Measurements from ENCODE around the gene DIO1. TPM values are rescaled to one million over a fixed set of nuclear protein-coding genes. Genes with fewer than 3 reads are reported as not detected.

The DIO1 gene
- total RNA-seq, 1 donor from 2014 or later: not detected

DNA sequence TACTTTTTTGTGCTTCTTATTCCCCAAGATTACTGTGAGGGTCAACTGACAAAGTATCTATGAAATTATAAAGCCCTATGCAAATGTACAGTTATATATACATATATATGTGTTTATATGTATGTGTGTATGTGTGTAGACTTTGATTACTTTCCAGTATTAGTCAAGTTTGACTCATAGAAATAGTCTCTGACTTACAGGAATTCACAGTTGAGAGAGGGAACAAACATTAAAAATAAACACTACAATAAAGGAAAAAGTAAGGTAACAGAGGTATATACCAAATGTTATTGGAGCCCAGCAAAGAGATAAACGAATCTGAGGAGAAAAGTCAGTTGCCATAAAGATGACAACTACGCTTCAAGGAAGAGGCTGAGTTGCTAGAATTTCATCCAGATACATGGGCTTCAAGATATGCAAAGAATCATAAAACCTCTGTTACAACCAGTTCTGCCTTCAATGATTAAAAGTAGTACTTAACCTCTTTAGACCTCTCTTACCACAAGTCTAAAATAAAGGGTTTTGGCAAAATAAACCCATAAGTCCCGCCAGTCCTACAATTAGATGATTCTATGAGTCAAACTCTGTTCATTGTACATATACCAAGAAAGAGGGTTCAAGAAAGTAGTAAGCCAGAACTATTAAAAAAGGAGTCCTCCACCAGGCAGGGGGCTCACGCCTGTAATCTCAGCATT, 44.3 kb downstream of the DIO1 start:
- DNase-seq (ENCODE audit: low spot score): no peak

DNA sequence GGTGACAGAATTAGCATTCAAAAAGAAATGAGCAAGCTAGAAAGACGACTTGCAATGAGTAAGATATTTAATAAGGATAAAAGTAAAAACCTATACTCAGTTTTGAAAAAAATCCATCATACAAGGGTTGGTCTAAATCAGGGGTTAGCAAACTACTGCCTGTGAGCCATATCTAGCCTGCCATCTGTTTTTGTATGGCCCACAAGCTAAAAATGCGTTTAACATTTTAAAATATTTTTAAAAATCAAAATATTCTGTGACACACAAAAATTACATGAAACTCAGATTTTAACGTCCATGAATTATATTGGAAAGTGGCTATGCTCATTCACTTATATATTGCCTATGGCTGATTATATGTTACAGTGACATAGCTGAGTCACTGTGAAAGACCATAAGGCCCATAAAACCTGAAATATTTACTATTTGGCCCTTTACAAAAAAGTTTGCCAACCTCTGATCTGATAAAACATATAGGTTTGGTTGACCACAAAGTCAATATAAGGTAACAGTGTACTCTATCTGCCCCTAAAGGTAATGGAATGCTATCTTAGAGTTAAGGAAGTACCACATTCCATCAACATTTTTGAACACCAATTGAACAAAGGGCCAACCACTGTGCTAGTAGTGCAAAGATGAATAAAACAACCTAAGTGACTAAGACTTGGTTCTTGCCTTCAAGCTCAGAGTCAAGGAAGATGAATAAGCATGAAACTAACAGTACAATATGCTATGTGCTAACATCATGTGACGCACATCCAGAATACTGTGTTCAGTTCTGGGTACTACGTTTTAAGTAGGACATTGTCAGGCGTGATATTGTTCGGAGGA, 48.4 kb downstream of the DIO1 start:
- no peak for DNase-seq (ENCODE audit: low spot score)

DNA sequence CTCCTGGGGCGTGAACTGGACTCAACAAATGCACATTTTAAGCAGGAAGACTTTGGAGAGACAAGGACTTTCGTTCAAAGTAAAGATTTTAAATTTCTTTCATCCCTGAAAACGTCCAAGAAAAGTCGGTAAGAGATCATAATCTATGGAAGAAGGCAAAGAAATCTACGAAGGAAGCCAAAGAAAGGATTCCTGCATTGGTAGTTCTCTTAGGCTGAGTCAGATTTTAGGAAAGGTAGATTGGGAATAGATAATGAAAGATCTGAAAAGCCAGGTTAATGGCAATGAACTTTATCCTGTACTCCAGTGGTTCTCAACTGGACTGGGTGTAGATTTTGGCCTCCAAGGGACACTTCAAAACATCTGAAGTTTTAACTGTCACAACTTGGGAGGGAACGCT, 49.1 kb downstream of the DIO1 start:
- no peak for DNase-seq (ENCODE audit: low spot score)

DNA sequence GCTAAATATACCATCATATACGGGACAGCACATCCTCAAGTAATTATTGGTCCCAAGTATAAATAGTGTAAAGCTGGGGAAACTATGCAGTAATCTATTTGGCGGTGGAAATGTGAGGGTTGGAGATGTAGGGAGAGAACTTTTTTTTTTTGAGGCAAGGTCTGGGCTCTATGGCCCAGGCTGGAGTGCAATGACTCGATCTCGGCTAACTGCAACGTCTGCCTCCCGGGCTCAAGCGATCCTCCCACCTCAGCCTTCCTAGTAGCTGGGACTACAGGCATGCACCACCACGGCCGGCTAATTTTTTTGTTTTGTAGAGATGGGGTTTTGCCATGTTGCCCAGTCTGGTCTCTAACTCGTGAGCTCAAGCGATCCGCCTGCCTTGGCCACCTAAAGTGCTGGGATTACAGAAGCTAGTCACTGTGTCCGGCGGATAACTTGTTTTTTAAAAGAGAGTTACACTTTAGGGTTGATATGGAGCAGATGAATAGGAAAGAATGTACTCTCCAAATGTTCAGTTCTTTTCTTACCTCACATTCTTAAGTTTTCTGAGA, 49.6 kb downstream of the DIO1 start:
- DNase-seq (ENCODE audit: low spot score): no peak

DNA sequence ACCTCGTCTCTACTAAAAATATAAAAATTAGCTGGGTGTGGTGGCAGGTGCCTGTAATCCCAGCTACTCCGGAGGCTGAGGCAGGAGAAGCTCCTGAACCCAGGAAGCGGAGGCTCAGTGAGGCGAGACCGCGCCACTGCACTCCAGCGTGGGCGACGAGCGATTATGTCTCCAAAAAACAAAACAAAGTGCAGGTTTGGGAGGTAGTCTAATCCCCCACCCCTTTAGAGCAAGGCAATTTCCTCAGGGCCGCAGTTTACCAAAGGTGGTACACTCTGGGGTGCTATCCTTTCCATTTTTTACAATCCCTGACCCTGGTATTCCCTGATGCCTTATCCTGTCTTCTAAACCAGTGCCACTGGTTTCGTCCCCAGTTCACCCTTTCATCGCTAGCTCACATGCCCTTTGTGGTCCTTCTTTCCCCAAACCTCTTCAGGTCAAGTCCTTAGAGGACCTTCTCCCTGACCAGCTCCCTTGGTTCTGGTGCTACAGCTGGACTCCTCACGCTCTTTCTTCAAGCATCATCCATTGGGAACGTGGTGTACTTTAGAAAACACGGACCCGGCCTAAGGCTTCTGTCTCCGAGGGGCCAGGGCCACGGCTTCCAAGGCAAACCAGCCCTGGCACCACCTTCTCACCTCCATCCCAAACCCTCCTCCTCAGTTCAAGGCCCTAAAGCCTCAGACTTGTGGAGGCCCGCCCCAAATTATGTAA, 50.6 kb downstream of the DIO1 start:
- no peak for DNase-seq (ENCODE audit: low spot score)

DNA sequence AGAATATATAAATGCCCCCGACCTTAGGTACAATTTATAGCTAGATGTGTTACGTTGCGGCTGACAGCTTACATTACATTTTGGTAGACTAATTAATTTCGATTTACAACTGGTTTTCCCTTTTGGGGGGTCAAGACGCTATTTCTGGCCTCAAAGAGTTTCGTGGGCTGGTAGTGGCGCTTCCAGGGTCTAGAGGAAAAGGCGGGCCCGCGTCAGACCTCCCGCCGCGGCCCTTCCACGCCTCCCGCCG, 51.1 kb downstream of the DIO1 start:
- DNase-seq (ENCODE audit: low spot score): no peak

DNA sequence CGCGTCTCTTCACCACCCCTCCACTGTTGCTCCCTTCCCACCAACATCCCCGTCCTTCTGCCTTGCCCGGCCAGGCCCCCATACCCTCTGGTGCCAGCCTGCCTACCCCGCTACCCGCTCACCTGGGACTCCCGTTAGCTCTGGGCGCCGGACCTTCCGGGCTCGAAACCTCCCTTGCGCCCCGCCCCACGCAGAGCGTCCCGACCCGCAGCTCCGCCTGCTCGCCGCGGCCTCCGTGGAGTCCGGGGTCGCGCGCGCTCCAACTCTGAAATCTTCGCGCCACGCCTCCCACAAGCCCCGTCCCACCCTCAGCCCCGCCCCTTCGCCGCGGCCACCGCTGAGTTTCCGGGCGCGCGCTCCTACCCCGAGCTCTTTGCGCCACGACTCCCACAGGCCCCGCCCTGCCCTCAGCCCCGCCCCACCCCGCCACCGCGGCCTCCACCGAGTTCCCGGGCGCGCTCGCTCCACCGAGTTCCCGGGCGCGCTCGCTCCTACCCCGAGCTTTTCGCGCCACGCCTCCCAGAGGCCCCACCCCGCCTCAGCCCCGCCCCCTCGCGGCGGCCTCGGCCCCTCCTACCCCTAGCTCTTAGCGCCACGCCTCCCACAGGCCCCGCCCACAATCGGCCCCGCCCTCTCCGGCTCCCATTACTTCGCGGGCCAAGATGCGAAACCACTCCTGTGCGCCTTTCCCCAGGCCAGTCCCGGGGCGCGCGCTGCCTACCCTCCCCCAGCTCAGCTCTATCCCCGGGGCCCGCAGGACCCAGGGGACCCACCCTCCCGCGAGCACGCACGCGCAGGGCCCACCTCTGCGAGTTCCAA, 51.7 kb downstream of the DIO1 start, which contains the start of gene IFT25:
Gene IFT25, minus strand, starts transcription at position 267 of the 819 bp plus-strand sequence. CDS start 5,617 bp downstream, outside the sequence.
- DNase-seq (ENCODE audit: low spot score): peak; percentile 99

DNA sequence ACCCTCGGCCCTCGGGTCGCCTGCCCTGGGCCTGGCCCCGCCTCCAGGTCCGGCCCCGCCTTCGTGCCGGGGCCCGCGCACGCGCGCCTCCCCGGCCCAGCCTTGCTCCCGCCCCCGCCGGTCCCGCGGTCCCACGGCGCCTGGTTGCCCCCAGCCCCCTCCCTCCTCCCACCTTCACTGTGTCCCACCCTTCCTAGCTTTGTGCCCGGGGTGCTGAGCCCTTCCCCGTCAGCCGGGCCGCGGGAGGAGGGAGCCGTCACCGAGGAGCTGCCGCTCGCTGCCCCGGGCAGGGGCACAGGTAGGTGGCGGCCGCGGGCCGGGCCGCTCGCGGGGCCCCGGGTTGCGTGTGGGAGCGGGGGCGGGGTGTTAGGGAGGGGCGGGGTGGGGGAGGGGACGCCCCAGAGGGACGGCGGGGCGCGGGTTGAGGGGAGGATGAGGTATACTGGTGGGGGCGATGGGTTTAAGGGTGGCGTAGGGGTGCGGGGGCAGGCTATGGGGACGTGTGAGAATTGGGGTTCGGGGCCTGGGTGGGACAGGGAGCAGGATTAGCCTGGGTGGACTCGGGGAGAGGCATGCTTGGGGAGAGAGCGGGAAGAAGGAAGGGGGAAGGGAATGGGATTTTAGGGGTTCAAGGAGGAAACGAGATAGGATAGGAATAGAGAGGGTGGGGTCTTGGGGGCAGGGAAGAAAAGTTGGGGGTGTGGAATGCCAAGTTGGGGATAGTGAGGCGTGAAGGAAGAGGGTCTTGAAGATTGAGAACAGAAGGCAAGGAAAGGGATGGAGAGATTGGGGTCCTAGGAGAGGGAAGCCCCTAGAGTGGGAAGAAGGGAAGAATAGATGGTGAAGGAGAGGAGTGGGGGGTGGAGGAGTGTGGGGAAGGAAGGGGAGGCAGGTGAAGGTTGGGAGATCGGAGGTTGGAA, 52.5 kb downstream of the DIO1 start, which contains the start of gene LRRC42:
Gene LRRC42, plus strand, starts transcription at position 99 of the 920 bp plus-strand sequence. CDS start 5,650 bp downstream, outside the sequence.
- no peak for DNase-seq (ENCODE audit: low spot score)

DNA sequence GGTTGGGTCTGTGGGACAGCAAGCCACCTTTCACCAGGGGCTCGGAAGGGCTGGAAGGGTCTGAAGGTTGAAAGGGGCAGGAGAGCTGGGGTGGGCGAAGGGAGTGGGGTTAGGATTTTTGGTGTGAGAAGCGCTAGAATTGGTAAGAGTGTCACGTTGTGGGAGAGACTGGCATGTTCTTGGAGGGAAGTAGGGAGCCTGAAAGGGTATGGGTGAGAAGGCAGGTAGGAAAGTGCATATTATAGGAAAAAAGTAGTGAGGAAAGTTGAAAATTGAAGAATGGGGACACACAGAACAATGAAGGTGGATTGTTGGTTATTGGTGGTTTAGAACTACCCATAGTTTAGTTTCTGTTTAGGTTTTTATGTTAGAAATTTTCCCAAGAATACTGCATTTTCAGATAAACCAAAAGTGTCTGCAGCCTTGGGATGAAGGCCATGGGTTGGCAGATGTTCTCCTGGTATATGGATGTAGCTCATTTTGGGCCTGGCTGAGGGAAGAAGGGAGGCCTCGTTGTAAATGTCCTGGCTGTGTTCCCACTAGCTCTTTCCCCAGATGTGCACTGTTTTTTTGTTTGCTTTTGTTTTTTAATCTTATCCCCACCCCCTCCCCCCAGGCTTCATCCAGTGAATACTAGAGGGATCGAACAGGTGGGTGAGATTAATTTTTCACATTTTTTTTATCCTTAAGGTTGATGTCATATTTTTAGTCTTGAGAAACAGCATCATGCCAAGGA, 53.4 kb downstream of the DIO1 start:
- DNase-seq (ENCODE audit: low spot score): no peak

DNA sequence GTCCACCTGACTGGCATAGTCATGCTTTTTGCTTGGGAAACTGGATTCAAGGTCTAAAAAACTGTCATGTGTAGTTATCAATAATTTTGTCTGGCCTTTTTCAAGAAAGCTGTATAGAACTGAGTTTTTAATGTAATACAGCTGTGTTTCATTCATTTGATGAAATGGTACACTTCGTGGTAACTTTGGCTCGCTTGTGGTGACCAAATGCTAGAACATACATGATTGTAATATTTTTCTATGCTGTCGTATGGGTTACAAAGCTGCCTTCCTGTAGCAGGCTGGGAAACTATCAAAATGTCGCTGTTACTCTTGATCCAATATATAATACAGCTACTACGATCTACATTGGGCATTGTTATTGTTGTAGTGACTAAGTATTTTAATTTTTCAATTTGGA, 54.3 kb downstream of the DIO1 start:
- DNase-seq (ENCODE audit: low spot score): no peak

DNA sequence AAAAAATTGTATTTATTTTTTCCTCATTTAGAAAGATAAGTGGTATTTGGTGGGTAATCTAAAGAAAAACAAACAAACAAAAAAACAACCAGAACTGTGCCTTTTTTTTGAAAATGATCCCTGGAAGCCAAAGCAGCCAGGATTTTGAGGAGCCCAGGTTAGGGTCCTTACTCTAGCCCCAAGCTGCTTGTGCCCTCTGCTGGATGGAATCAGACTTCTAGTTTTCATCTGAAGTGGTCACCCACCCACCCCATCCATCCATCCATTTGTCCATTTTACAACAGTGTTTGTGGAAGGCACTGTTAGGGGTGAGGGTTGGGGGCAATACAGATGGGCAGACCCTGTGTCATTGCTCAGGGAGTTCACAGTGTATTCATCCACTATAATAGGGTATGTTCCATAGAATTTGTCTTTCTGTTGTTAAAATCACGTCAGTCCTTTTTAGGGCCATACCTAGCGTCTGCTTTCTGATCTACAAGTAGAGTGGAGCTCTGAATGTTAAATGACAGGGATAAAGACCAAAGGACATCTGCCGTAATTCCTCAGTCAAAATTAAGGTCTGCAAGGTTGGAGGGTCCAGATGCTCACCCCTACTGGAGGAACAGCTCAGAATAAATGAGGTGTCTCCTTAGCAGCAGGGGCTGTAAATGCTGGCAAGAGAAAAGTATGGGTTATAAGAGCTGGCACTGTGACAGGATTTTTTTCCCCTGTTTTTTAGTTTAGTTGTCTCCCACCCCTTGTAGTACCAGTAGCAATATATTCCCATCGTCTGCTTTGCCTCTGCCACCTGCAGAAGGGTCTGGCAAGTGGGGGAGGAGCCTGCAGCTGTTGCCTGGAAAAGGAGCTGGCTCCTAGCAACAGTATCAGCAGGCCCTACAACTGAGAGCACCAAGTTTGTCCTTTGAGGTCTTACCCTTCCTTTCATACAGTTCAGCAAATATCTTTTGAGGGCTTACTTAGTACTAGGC, 55.3 kb downstream of the DIO1 start:
- DNase-seq (ENCODE audit: low spot score): no peak

DNA sequence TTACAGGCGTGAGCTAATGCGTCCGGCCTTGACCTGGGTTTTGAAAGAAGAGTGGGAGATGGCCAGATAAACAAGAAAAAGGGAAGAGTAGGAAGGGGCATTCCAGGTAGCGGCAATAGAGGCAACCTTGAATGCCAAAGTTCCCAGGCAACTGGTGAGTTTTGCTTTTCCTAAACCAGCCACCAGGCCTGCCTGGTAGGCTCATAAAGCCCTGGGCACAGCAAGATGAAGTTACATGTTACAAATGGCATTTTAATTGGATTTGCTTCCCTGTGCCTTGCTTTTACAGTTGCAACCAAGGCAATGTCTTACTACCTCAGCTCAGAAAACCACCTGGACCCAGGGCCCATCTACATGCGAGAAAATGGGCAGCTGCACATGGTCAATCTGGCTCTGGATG, 57.7 kb downstream of the DIO1 start:
- no peak for DNase-seq (ENCODE audit: low spot score)

DNA sequence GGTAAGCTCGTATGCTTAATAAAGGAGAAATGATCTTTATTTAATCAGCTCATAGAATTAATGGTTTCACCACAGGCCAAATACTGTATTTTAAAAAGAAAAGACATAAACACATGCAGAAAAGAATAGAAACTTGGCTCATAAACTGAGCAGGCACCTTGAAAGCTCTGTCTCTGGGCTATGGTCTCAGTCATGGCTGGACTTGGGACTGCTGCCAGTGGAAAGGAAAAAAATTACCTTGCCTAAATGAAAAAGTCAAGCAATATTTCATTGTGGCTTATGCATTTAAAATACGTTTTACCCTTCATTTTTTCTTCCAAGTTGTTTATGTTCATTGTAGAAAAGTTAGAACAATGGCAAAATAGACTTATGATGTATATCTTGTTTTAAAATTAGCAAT, 60.1 kb downstream of the DIO1 start:
- DNase-seq (ENCODE audit: low spot score): no peak

DNA sequence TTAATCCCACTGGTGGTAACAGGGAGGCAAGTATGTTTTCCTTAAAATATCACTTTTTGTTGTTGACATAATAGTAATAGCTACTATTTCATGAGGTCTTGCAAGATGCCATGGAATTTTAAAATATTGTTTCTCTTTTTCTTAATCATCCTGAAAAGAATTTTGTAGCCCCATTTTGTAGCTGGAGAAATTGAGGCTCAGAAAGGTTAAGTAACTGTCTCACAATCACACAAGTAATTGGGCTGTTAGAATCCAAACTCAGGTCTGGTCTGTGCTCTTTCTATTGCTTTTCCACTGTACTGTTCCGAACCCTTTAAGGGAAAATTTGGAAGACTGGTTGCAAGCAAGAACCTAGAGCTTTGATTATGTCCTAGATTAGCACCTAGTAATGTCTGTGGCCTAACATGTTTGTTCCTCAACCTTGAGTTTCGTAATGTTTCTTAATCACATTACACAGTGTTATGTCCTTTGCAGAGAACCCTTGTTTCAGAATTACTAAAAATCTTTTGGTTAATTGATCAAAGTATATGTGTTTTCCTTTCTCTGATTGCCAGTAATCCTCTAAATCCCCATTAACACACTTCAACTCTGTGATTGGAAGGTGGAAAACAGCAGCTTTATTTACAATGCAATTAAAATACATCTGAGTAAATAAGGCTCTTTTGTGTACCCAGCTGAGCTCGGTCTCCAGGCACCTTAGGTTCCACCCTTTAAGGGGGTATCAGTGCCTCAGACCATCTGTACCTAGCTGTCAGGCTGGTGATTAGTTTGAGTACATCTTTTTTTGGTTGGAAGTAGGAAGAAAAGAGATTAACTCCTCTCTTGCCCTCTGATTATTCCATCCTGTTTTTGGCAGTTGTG, 62.6 kb downstream of the DIO1 start:
- no peak for DNase-seq (ENCODE audit: low spot score)

DNA sequence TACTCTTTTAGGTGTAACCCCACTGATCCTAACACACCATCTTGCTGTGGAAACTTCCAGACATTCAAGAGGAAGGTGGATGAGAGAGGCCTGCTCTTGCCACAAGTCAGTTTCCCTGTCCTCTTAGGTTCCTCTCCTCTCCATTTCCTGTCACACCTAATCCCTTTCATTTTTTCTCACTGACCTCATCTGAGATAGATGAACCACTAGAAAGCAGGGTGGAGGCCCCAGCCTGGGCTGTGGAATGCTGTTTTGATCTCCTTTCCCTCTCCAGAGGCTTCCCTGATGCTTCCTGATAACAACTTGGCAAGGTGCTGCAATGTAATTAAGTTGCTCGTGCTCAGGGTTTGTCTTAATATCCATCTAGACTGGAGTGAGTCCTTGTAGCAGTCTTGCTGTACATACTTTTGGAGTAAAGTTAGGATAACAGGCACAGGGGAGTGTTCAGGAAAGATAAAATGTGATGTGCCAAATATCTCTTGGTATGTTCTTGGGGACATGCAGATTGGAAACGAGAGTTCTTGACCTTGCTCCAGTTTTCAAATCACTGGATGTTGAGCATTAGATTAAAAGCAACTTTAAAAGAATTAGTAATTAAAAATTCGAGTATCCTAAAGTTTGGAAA, 63.3 kb downstream of the DIO1 start:
- no peak for DNase-seq (ENCODE audit: low spot score)

DNA sequence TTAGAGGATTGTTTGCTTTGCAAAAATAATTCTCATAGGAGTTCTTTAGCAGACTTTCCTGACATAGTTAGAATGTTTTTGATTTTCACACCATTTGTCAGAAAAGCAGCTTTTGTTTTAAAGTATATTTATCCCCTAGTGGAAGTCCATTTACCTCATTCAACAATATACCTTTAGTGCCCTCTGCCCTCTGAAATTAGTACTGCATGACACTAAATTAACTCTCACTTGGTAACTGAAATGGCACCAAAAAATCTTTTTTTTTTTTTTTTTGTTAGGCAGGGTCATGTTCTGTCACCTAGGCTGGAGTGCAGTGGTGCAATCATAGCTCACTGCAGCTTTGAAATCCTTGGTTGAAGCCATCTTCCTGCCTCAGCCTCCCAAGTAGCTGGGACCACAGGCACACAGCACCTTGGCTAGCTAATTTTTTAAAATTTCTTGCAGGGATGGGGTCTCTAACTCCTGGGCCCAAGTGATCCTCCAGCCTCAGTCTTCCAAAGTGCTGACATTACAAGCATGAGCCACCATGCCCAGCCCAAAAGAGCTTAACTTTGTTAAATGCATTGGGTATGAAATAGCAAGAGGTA, 65.8 kb downstream of the DIO1 start:
- no peak for DNase-seq (ENCODE audit: low spot score)

All from mesenteric fat pad (tissue), 1 donor.